ENCODE results near the gene ZFAND3.

Gene ZFAND3

GRCh38 chr6:37930288-37930971 lies 110.9 kb downstream of the ZFAND3 start:
- Histone ChIP-seq H3K27me3 (ENCODE audit: insufficient read depth, low read length) (no peaks in the 10 kb centered on the region), H4K20me1 (ENCODE audit: insufficient read depth, low read length) (no peaks in the 10 kb centered on the region), H3K9me3 (ENCODE audit: low read length) (no peaks in the 10 kb centered on the region), H3K4me1 (ENCODE audit: insufficient read depth, low read length, severe bottlenecking) (no peaks in the 10 kb centered on the region), H3K9me2 (ENCODE audit: low read depth, low read length) (no peaks in the 10 kb centered on the region), H3F3A (ENCODE audit: insufficient read depth, low read length) (no peaks in the 10 kb centered on the region), H2AFZ (ENCODE audit: low read length) (no peak overlapping the region), H3K36me3 (ENCODE audit: insufficient read depth, low read length) (no peaks in the 10 kb centered on the region), H3K27ac (ENCODE audit: low read depth, low read length, poor library complexity, severe bottlenecking) (no peak overlapping the region), H3K4me3 (ENCODE audit: low read depth, low read length, poor library complexity, severe bottlenecking) (no peak overlapping the region), H3K79me2 (ENCODE audit: insufficient read depth, low read length) (no peaks in the 10 kb centered on the region), H3K9ac (ENCODE audit: low read length) (no peak overlapping the region), H3K4me2 (ENCODE audit: low read length) (no peak overlapping the region)
- TF ChIP-seq, protein P1, sequence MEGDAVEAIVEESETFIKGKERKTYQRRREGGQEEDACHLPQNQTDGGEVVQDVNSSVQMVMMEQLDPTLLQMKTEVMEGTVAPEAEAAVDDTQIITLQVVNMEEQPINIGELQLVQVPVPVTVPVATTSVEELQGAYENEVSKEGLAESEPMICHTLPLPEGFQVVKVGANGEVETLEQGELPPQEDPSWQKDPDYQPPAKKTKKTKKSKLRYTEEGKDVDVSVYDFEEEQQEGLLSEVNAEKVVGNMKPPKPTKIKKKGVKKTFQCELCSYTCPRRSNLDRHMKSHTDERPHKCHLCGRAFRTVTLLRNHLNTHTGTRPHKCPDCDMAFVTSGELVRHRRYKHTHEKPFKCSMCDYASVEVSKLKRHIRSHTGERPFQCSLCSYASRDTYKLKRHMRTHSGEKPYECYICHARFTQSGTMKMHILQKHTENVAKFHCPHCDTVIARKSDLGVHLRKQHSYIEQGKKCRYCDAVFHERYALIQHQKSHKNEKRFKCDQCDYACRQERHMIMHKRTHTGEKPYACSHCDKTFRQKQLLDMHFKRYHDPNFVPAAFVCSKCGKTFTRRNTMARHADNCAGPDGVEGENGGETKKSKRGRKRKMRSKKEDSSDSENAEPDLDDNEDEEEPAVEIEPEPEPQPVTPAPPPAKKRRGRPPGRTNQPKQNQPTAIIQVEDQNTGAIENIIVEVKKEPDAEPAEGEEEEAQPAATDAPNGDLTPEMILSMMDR (IDR thresholded peaks at IDR 0.05; ENCODE audit: low read length), result no peak
- TF ChIP-seq EZH2 (IDR thresholded peaks at IDR 0.05; ENCODE audit: borderline replicate concordance, low read length), result no peak

DNA sequence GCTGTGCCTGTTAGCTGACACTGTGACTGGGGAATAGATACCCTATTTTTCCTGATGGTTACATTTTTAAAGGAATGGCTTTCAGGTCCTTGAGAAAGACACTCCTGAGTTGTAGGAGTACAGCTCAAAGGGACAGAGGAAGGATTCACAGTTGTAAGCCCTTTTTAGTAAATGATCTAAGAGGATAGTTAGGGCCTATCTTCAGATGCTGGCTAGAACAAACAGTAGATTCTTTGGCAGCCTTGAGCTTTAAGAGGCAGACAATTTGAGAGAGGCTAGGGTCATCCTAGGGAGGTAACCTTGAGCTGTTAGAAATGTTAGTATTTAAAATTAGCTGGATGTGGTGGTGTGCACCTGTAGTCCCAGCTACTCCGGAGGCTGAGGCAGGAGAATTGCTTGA lies 111.5 kb downstream of the ZFAND3 start:
- no peak overlapping the region for H3K9ac ChIP-seq (ENCODE audit: low read length)
- no peaks in the 10 kb centered on the region for H3F3A ChIP-seq (ENCODE audit: insufficient read depth, low read length)
- no peaks in the 10 kb centered on the region for H3K79me2 ChIP-seq (ENCODE audit: insufficient read depth, low read length)
- no peaks in the 10 kb centered on the region for H3K4me1 ChIP-seq (ENCODE audit: insufficient read depth, low read length, severe bottlenecking)
- H2AFZ ChIP-seq (ENCODE audit: low read length), result no peak overlapping the region
- no peak overlapping the region for H3K4me3 ChIP-seq (ENCODE audit: low read depth, low read length, poor library complexity, severe bottlenecking)
- no peaks in the 10 kb centered on the region for H4K20me1 ChIP-seq (ENCODE audit: insufficient read depth, low read length)
- H3K9me2 ChIP-seq (ENCODE audit: low read depth, low read length), result no peaks in the 10 kb centered on the region
- no peaks in the 10 kb centered on the region for H3K36me3 ChIP-seq (ENCODE audit: insufficient read depth, low read length)
- H3K27me3 ChIP-seq (ENCODE audit: insufficient read depth, low read length), result no peaks in the 10 kb centered on the region
- H3K4me2 ChIP-seq (ENCODE audit: low read length), result no peak overlapping the region
- TF ChIP-seq EZH2 (IDR thresholded peaks at IDR 0.05; ENCODE audit: borderline replicate concordance, low read length), result no peak
- TF ChIP-seq, protein P1 (IDR thresholded peaks at IDR 0.05; ENCODE audit: low read length), result no peak
- H3K9me3 ChIP-seq (ENCODE audit: low read length), result no peaks in the 10 kb centered on the region
- H3K27ac ChIP-seq (ENCODE audit: low read depth, low read length, poor library complexity, severe bottlenecking), result no peak overlapping the region

DNA sequence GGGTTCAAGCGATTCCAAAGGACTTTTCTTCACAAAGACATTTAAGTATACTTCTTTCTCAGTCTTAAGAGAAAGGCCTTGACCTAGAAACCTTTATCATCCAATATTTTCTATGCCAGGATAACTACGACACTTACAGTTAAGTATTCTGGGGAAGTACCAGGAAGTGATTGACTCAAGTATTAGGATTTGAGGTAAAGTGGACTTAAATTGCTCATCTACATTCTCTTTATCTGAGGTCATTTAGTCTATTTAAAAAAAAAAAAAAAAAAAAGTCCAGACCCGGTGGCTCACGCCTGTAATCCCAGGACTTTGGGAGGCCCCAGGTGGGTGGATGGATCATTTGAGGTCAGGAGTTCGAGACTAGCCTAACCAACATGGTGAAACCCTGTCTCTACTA lies 114.7 kb downstream of the ZFAND3 start:
- H3K36me3 ChIP-seq (ENCODE audit: insufficient read depth, low read length), result no peaks in the 10 kb centered on the region
- H3K4me3 ChIP-seq (ENCODE audit: low read depth, low read length, poor library complexity, severe bottlenecking), result no peak overlapping the region
- H4K20me1 ChIP-seq (ENCODE audit: insufficient read depth, low read length), result no peaks in the 10 kb centered on the region
- H3F3A ChIP-seq (ENCODE audit: insufficient read depth, low read length), result no peaks in the 10 kb centered on the region
- no peak overlapping the region for H3K27ac ChIP-seq (ENCODE audit: low read depth, low read length, poor library complexity, severe bottlenecking)
- no peak overlapping the region for H3K4me2 ChIP-seq (ENCODE audit: low read length)
- TF ChIP-seq EZH2 (IDR thresholded peaks at IDR 0.05; ENCODE audit: borderline replicate concordance, low read length), result no peak
- TF ChIP-seq, protein P1 (IDR thresholded peaks at IDR 0.05; ENCODE audit: low read length), result no peak
- peaks cover 9% of the 10 kb centered on the region for H3K4me1 ChIP-seq (ENCODE audit: insufficient read depth, low read length, severe bottlenecking)
- no peak overlapping the region for H2AFZ ChIP-seq (ENCODE audit: low read length)
- no peaks in the 10 kb centered on the region for H3K9me2 ChIP-seq (ENCODE audit: low read depth, low read length)
- H3K27me3 ChIP-seq (ENCODE audit: insufficient read depth, low read length), result no peaks in the 10 kb centered on the region
- H3K9me3 ChIP-seq (ENCODE audit: low read length), result no peaks in the 10 kb centered on the region
- H3K9ac ChIP-seq (ENCODE audit: low read length), result no peak overlapping the region
- H3K79me2 ChIP-seq (ENCODE audit: insufficient read depth, low read length), result no peaks in the 10 kb centered on the region

Data from OCI-LY1 (cell line).